Caki2 (cell line): ENCODE measurements around the gene LSM12. TPM values are rescaled to one million over a fixed set of nuclear protein-coding genes. Genes with fewer than 3 reads are reported as not detected.

Experiments
- DNase-seq: peaks from one replicate; pipeline ENCODE4 v3.0.0-alpha.2; 2015; ENCODE audit warnings: low read depth
- in situ Hi-C: cut with HindIII; loops from 2 replicates; pipeline ENCODE4 v1.10.0; 2016; ENCODE audit warnings: low sequenced_read_pairs, low pct_unique_long_range_greater_than_20kb, mixed read lengths
- total RNA-seq: library from RNA; depleted of rRNA; stranded (reverse); fragments of >200 nt; shearing (Covaris generic); gene quantifications from 2 replicates; pipeline ENCODE4 v1.2.3, GENCODE V29; 2014; ENCODE audit warnings: low replicate concordance

Gene LSM12
- total RNA-seq, 1 experiment from 2014 or later, result 77.9 TPM

GRCh38 chr17:44097110-44097958 is 30.9 kb upstream of the LSM12 start:
- in situ Hi-C loops, result no loop called here
- DNase-seq, result peak; percentile 93

GRCh38 chr17:44095647-44096496 is 29.4 kb upstream of the LSM12 start:
- in situ Hi-C loops, result no loop called here
- peak; percentile 93 for DNase-seq

GRCh38 chr17:44095388-44095646 is 28.8 kb upstream of the LSM12 start:
- in situ Hi-C loops, result no loop called here
- no peak for DNase-seq

- in situ Hi-C loops, result no loop called here
- no peak for DNase-seq
These were observed 28.4 kb upstream of the LSM12 start for GRCh38 chr17:44094701-44095387.

- in situ Hi-C loops, result no loop called here
- DNase-seq, result no peak
These were observed 26.9 kb upstream of the LSM12 start for GRCh38 chr17:44093231-44093900.

GRCh38 chr17:44092051-44092450 is 25.6 kb upstream of the LSM12 start:
- DNase-seq, result no peak
- in situ Hi-C loops, result no loop called here

GRCh38 chr17:44091200-44091997 is 24.9 kb upstream of the LSM12 start:
- in situ Hi-C loops, result no loop called here
- DNase-seq, result no peak

GRCh38 chr17:44088254-44088653 is 21.8 kb upstream of the LSM12 start:
- in situ Hi-C loops, result no loop called here
- no peak for DNase-seq

GRCh38 chr17:44087319-44087718 is 20.8 kb upstream of the LSM12 start:
- in situ Hi-C loops, result no loop called here
- no peak for DNase-seq

GRCh38 chr17:44086364-44087311 is 20.2 kb upstream of the LSM12 start:
- in situ Hi-C loops, result no loop called here
- peak; percentile 75 for DNase-seq

- no peak for DNase-seq
- in situ Hi-C loops, result no loop called here
These were observed 19.4 kb upstream of the LSM12 start for GRCh38 chr17:44085908-44086307.

GRCh38 chr17:44084921-44085320 is 18.4 kb upstream of the LSM12 start:
- DNase-seq, result no peak
- in situ Hi-C loops, result no loop called here

- no peak for DNase-seq
- in situ Hi-C loops, result no loop called here
These were observed 17.7 kb upstream of the LSM12 start for GRCh38 chr17:44084131-44084538.

- in situ Hi-C loops, result no loop called here
- peak; percentile 51 for DNase-seq
These were observed 16.9 kb upstream of the LSM12 start for GRCh38 chr17:44083250-44083849.

- DNase-seq, result no peak
- in situ Hi-C loops, result no loop called here
These were observed 15.9 kb upstream of the LSM12 start for GRCh38 chr17:44082256-44082927.

- no peak for DNase-seq
- in situ Hi-C loops, result no loop called here
These were observed 15.2 kb upstream of the LSM12 start for GRCh38 chr17:44081681-44082080.
